ENCODE results near the gene SAC3D1. TPM values are rescaled to one million over a fixed set of nuclear protein-coding genes. Genes with fewer than 3 reads are reported as not detected.

Gene SAC3D1
- total and polyA plus RNA-seq, 3 experiments from 2014 or later, result 12.0 to 27.1 (median 24.8) TPM

DNA sequence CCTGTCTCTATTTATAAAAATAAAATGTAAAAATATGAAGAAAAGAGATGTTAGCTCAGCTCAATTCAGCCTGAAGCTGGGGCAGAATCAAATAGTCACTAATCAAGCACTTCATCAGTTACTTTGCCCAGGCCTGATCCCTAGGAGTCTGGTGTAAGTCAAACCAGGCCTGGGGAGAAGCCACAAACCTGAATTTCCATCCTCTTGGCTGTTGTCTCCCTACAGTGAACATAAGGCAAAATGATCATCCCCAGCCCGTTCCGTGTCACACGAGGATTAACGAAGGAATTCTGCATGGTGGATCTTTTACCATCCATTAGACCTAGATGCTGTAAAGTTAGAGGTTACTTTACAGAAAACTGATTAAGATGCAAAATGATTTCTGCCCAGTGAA is 23.8 kb downstream of the SAC3D1 start:
- Histone ChIP-seq H3K27me3 (ENCODE audit: insufficient read depth, low read length, poor library complexity, severe bottlenecking) (no peaks in the 10 kb centered on the region), H3K27ac (ENCODE audit: low read depth, low read length) (no peak overlapping the region), H3K4me1 (ENCODE audit: insufficient read depth, low read length) (no peaks in the 10 kb centered on the region), H3K4me3 (ENCODE audit: low read length) (no peak overlapping the region), H3K36me3 (ENCODE audit: insufficient read depth, low read length) (no peaks in the 10 kb centered on the region), H3K9me3 (ENCODE audit: low read length) (no peaks in the 10 kb centered on the region)
- CTCF ChIA-PET, result no interaction called here
- no peak overlapping the region for H3K27ac Mint-ChIP-seq
- H3K36me3 Mint-ChIP-seq, result no peaks in the 10 kb centered on the region
- no peak for DNase-seq
- H3K4me1 Mint-ChIP-seq, result peaks cover 0 to 2% (median 0%) of the 10 kb centered on the region in 3 donors
- no peak overlapping the region for H3K4me3 Mint-ChIP-seq
- no peaks in the 10 kb centered on the region for H3K9me3 Mint-ChIP-seq
- peaks cover 0 to 8% of the 10 kb centered on the region in 2 donors for H3K27me3 Mint-ChIP-seq
- POLR2A ChIA-PET, result no interaction called here

DNA sequence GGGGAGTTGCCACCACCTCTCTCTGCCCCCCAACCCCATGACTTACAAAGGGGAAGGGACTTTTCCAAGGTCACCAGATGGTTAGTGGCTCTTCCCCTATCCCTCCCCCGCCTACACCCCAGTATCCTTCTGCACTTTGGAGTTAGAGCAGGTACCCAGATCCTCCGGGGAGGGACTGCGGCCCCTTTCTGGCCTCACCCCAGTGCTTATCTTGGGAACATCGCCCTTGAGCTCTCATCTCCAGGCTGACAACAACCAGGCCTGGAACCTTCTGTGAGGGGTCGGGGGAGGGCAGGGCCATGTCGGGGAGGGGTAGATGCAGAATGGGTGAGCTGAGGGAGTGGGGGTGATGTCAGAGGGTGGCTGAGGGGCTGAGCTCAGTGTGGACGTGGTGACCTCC is 24.8 kb downstream of the SAC3D1 start:
- Histone ChIP-seq H3K36me3 (ENCODE audit: insufficient read depth, low read length) (no peaks in the 10 kb centered on the region), H3K9me3 (ENCODE audit: low read length) (no peaks in the 10 kb centered on the region), H3K27ac (ENCODE audit: low read depth, low read length) (no peak overlapping the region), H3K4me3 (ENCODE audit: low read length) (no peak overlapping the region), H3K4me1 (ENCODE audit: insufficient read depth, low read length) (no peaks in the 10 kb centered on the region), H3K27me3 (ENCODE audit: insufficient read depth, low read length, poor library complexity, severe bottlenecking) (no peaks in the 10 kb centered on the region)
- ChIA-PET POLR2A (no interaction called here), CTCF (interaction anchor here (0.8 kb wide), 1 partner anchor 36 kb away, joined by 3 read pairs; no protein-coding TSS in a partner anchor)
- Mint-ChIP-seq H3K27me3 (peaks cover 0 to 8% of the 10 kb centered on the region in 2 donors), H3K27ac (peak overlapping the region in 1 of 8 donors; percentile 26), H3K36me3 (no peaks in the 10 kb centered on the region), H3K9me3 (no peaks in the 10 kb centered on the region), H3K4me3 (no peak overlapping the region), H3K4me1 (peaks cover 0 to 2% (median 0%) of the 10 kb centered on the region in 3 donors)
- DNase-seq, result no peak

DNA sequence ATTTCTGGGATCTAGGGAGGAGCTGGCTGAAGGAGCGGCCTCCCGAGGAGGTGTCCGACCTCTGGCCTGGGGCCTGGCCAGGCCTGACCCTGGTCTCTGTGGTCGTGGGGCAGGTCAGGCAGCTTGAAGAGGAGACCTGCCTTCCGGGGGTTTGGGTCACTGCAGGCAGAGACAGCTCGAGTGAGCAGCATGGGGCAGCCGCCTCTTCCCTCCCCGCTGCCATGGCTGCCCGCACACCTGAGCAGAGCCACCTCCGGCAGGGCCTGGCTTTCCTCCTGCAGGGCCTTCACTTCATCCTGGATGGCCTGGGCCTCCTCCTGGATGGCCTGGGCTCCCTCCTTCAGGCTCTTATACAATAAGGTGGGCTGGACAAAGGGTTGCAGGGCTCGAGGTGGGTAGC is 25.3 kb downstream of the SAC3D1 start:
- ChIA-PET POLR2A (no interaction called here), CTCF (interaction anchor here (0.8 kb wide), 1 partner anchor 35 kb away, joined by 3 read pairs; no protein-coding TSS in a partner anchor)
- Histone ChIP-seq H3K27me3 (ENCODE audit: insufficient read depth, low read length, poor library complexity, severe bottlenecking) (no peaks in the 10 kb centered on the region), H3K4me1 (ENCODE audit: insufficient read depth, low read length) (no peaks in the 10 kb centered on the region), H3K27ac (ENCODE audit: low read depth, low read length) (no peak overlapping the region), H3K4me3 (ENCODE audit: low read length) (no peak overlapping the region), H3K9me3 (ENCODE audit: low read length) (no peaks in the 10 kb centered on the region), H3K36me3 (ENCODE audit: insufficient read depth, low read length) (no peaks in the 10 kb centered on the region)
- Mint-ChIP-seq H3K4me1 (no peaks in the 10 kb centered on the region), H3K27me3 (peaks cover 0 to 8% of the 10 kb centered on the region in 2 donors), H3K9me3 (no peaks in the 10 kb centered on the region), H3K36me3 (no peaks in the 10 kb centered on the region), H3K4me3 (no peak overlapping the region), H3K27ac (peak overlapping the region in 1 of 8 donors; percentile 60)
- no peak for DNase-seq

DNA sequence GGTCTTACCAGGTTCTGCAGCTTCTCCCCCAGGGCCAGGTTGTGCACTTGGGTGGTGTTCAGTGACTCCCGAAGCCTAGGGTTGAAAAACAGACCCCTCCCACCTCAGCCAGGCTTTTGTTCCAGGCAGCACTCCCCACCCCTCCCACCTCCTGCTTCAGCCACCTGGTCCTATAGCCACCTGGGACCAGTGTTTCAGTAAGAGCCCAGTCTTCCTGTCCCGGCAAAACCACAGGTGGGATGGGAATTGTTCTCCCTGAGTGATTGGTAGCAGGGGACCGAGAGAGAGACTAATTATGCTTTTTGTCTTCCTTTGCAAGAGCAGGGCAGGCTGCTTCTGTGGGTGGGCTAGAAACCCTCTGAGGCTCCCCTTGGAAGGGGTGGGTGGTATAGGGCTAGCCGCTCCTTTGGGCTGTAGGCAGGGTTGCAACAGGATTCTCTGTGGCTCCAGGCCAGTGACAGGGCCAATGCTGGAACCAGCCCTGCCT is 25.8 kb downstream of the SAC3D1 start:
- H3K27me3 Mint-ChIP-seq, result peaks cover 0 to 8% of the 10 kb centered on the region in 2 donors
- ChIA-PET POLR2A (no interaction called here), CTCF (no interaction called here)
- H3K27me3 ChIP-seq (ENCODE audit: insufficient read depth, low read length, poor library complexity, severe bottlenecking), result no peaks in the 10 kb centered on the region
- H3K9me3 Mint-ChIP-seq, result no peaks in the 10 kb centered on the region
- no peaks in the 10 kb centered on the region for H3K4me1 Mint-ChIP-seq
- H3K36me3 Mint-ChIP-seq, result no peaks in the 10 kb centered on the region
- no peak overlapping the region for H3K4me3 ChIP-seq (ENCODE audit: low read length)
- H3K27ac Mint-ChIP-seq, result no peak overlapping the region
- no peaks in the 10 kb centered on the region for H3K4me1 ChIP-seq (ENCODE audit: insufficient read depth, low read length)
- H3K4me3 Mint-ChIP-seq, result no peak overlapping the region
- H3K9me3 ChIP-seq (ENCODE audit: low read length), result no peaks in the 10 kb centered on the region
- H3K36me3 ChIP-seq (ENCODE audit: insufficient read depth, low read length), result no peaks in the 10 kb centered on the region
- DNase-seq, result no peak
- H3K27ac ChIP-seq (ENCODE audit: low read depth, low read length), result no peak overlapping the region

DNA sequence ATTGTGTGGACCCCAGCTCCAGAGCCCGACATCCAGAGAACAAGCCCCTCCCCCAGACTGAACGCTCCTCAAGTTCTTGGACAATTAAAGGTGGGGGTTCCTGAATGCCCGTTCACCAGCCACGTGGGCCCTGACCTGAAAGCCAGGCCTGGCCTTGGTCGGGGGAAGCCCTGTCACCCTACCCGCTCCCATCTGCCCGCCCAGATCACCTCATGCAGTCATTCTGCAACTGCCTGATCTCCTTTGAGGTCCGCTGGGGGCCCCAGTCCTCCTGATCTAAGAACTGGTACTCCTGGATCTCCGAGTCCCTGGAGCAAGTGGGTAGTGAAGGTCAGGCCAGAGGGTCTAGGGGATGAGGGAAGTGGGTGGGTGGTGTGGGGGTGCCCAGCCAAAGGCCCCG is 26.4 kb downstream of the SAC3D1 start:
- ChIA-PET POLR2A (no interaction called here), CTCF (no interaction called here)
- no peak for DNase-seq
- H3K4me3 Mint-ChIP-seq, result no peak overlapping the region
- Histone ChIP-seq H3K9me3 (ENCODE audit: low read length) (no peaks in the 10 kb centered on the region), H3K4me3 (ENCODE audit: low read length) (no peak overlapping the region), H3K36me3 (ENCODE audit: insufficient read depth, low read length) (no peaks in the 10 kb centered on the region), H3K4me1 (ENCODE audit: insufficient read depth, low read length) (no peaks in the 10 kb centered on the region), H3K27ac (ENCODE audit: low read depth, low read length) (no peak overlapping the region), H3K27me3 (ENCODE audit: insufficient read depth, low read length, poor library complexity, severe bottlenecking) (no peaks in the 10 kb centered on the region)
- H3K9me3 Mint-ChIP-seq, result no peaks in the 10 kb centered on the region
- no peaks in the 10 kb centered on the region for H3K36me3 Mint-ChIP-seq
- H3K4me1 Mint-ChIP-seq, result no peaks in the 10 kb centered on the region
- H3K27ac Mint-ChIP-seq, result no peak overlapping the region
- H3K27me3 Mint-ChIP-seq, result peaks cover 0 to 4% of the 10 kb centered on the region in 2 donors

DNA sequence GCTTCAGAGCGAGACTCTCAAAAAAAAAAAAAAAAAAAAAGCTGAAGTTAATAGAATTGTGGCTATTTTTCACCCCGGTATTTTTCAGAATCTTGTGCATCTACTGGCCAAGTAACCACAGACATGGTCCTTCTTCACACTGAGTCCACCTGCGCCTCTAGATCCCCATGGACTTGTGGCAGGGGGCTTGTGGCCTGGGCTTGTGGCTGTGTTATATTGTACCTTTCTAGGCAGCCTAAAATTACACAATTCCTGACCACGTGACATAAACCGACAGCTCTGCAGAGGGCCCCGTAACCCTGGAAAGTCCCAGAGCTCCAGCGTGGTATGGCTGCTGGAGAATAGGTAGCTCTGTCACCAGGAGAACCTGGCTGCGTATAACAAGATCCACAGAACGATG is 28.2 kb downstream of the SAC3D1 start:
- no peaks in the 10 kb centered on the region for H3K27me3 Mint-ChIP-seq
- POLR2A ChIA-PET, result no interaction called here
- no peaks in the 10 kb centered on the region for H3K36me3 ChIP-seq (ENCODE audit: insufficient read depth, low read length)
- no peaks in the 10 kb centered on the region for H3K9me3 Mint-ChIP-seq
- no peaks in the 10 kb centered on the region for H3K4me1 Mint-ChIP-seq
- no peak overlapping the region for H3K27ac ChIP-seq (ENCODE audit: low read depth, low read length)
- no peaks in the 10 kb centered on the region for H3K36me3 Mint-ChIP-seq
- CTCF ChIA-PET, result no interaction called here
- H3K4me3 Mint-ChIP-seq, result no peak overlapping the region
- no peaks in the 10 kb centered on the region for H3K4me1 ChIP-seq (ENCODE audit: insufficient read depth, low read length)
- no peak overlapping the region for H3K4me3 ChIP-seq (ENCODE audit: low read length)
- H3K27me3 ChIP-seq (ENCODE audit: insufficient read depth, low read length, poor library complexity, severe bottlenecking), result no peaks in the 10 kb centered on the region
- no peaks in the 10 kb centered on the region for H3K9me3 ChIP-seq (ENCODE audit: low read length)
- no peak for DNase-seq
- H3K27ac Mint-ChIP-seq, result no peak overlapping the region

DNA sequence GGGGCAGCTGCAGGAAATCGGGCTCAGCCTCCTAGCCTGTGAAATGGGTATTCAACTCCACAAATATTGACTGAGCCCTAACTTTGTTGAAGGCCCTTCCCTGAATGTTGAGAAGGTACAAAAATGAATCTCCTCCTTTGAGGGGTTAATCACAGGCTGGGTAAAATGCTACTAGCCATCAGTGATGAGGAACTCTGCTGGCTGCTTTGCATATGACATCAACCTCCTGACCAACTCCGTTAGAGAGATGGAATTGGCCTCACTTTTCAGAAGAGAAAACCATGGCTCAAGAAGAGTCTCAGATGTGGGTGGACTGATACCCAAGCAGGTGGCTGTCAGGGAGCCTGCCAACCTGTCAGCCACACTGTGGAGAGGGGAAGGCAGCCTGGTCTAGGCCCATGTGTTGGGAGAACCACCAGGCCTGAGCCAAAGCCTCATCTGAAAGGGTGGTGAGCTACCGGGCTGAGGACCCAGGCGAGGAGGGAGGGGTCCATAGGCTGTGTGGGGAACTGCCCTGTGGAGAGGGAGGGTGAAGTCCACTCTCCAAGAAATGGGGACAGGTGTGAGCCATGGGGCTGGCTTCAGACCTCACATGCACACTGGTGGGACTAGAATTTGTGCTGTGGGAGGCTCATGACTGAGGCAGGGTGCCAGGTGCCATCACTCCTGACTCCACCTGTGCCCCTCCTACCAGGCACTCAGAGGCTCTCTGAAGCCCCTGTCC is 31.1 kb downstream of the SAC3D1 start:
- Mint-ChIP-seq H3K4me3 (no peak overlapping the region), H3K27ac (peak overlapping the region in 1 of 8 donors; percentile 9), H3K9me3 (no peaks in the 10 kb centered on the region), H3K27me3 (no peaks in the 10 kb centered on the region), H3K36me3 (no peaks in the 10 kb centered on the region), H3K4me1 (no peaks in the 10 kb centered on the region)
- Histone ChIP-seq H3K4me3 (ENCODE audit: low read length) (no peak overlapping the region), H3K36me3 (ENCODE audit: insufficient read depth, low read length) (no peaks in the 10 kb centered on the region), H3K9me3 (ENCODE audit: low read length) (no peaks in the 10 kb centered on the region), H3K27me3 (ENCODE audit: insufficient read depth, low read length, poor library complexity, severe bottlenecking) (no peaks in the 10 kb centered on the region), H3K4me1 (ENCODE audit: insufficient read depth, low read length) (no peaks in the 10 kb centered on the region), H3K27ac (ENCODE audit: low read depth, low read length) (no peak overlapping the region)
- CTCF ChIA-PET, result interaction anchor here (1.1 kb wide), 1 partner anchor 31 kb away, joined by 4 read pairs; the partner anchor contains the start of gene SAC3D1
- POLR2A ChIA-PET, result no interaction called here
- DNase-seq, result no peak

DNA sequence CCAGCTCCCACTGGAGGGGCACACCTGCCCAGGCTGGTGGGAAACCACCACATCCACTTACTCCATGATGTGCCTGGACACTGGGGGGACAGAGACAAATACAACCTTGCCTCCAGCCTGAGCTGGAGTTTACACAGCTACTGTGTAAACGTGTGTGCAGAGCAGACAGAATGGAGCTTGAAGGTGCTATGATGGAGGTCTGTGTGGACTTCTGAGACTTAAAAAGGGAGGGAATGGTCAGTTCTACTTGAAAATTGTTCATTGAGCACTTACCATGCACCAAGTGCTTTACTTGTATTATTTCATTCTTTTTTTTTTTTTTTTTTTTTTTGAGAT is 31.6 kb downstream of the SAC3D1 start:
- no peak for DNase-seq
- no peaks in the 10 kb centered on the region for H3K9me3 ChIP-seq (ENCODE audit: low read length)
- ChIA-PET POLR2A (no interaction called here), CTCF (interaction anchor here (1.1 kb wide), 1 partner anchor 31 kb away, joined by 4 read pairs; the partner anchor contains the start of gene SAC3D1)
- Mint-ChIP-seq H3K4me1 (no peaks in the 10 kb centered on the region), H3K27ac (no peak overlapping the region), H3K4me3 (no peak overlapping the region), H3K9me3 (no peaks in the 10 kb centered on the region), H3K36me3 (no peaks in the 10 kb centered on the region), H3K27me3 (no peaks in the 10 kb centered on the region)
- H3K27ac ChIP-seq (ENCODE audit: low read depth, low read length), result no peak overlapping the region
- H3K27me3 ChIP-seq (ENCODE audit: insufficient read depth, low read length, poor library complexity, severe bottlenecking), result no peaks in the 10 kb centered on the region
- no peak overlapping the region for H3K4me3 ChIP-seq (ENCODE audit: low read length)
- no peaks in the 10 kb centered on the region for H3K36me3 ChIP-seq (ENCODE audit: insufficient read depth, low read length)
- H3K4me1 ChIP-seq (ENCODE audit: insufficient read depth, low read length), result no peaks in the 10 kb centered on the region
